ENCODE data around the gene SEC14L2. TPM values are rescaled to one million over a fixed set of nuclear protein-coding genes. Genes with fewer than 3 reads are reported as not detected.

Gene SEC14L2
- total and polyA plus RNA-seq, 2 experiments from 2014 or later = 2.5 to 4.2 TPM

DNA sequence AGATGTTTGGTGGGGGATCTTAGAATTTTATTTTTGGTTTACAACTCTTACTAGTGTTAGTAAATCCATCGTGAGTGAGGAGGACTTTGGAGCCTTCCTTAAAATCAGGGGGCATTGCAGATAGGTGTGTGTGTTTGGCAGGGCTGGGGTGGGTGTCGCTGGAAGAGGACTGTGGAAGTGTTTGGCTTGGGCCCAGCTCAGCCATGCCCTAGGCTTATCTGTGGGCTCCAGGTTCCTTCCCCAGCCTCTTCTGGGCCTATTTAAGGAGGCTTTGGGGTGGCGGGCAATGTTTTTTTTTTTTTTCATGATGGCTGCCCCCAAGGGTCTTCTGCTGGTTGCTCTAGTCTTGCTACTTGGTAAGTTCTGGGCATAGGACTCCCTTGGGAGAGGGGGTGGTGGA is 50.8 kb downstream of the SEC14L2 start:
- no peak overlapping the region for H3K4me2 ChIP-seq
- H3K27ac ChIP-seq (ENCODE audit: low read depth) = no peak overlapping the region
- ATAC-seq = no peak
- H3K9me2 ChIP-seq (ENCODE audit: insufficient read depth) = no peaks in the 10 kb centered on the region
- no peak for DNase-seq (ENCODE audit: low spot score)
- H3K27me3 ChIP-seq (ENCODE audit: insufficient read depth) = no peaks in the 10 kb centered on the region
- H3K4me3 Mint-ChIP-seq = no peak overlapping the region
- H2AFZ ChIP-seq = no peak overlapping the region
- no peaks in the 10 kb centered on the region for H4K20me1 ChIP-seq (replicated peaks; ENCODE audit: insufficient read depth)
- peaks cover 11% of the 10 kb centered on the region for H3K27me3 Mint-ChIP-seq (ENCODE audit: insufficient read depth, low read depth, poor library complexity)
- H3K36me3 Mint-ChIP-seq (ENCODE audit: low read depth) = no peaks in the 10 kb centered on the region
- H3K4me1 ChIP-seq (ENCODE audit: insufficient read depth) = no peaks in the 10 kb centered on the region; the same call in 1 of the 2 replicates
- H3K27ac Mint-ChIP-seq = no peak overlapping the region
- no peaks in the 10 kb centered on the region for H3F3A ChIP-seq (replicated peaks; ENCODE audit: low read depth)
- TF ChIP-seq ZNF331 (CRISPR knock-in tag; IDR thresholded peaks at IDR 0.05; ENCODE audit: low read depth) (no peak), EZH2 (IDR thresholded peaks at IDR 0.05; ENCODE audit: low read depth, unreplicated experiment) (no peak), POLR2AphosphoS5 (IDR thresholded peaks at IDR 0.05; ENCODE audit: low read depth) (no peak), NANOG (IDR thresholded peaks at IDR 0.05; ENCODE audit: borderline replicate concordance) (no peak), REST (IDR thresholded peaks at IDR 0.05; ENCODE audit: unreplicated experiment) (no peak), CREB1 (CRISPR knock-in tag; IDR thresholded peaks at IDR 0.05; ENCODE audit: low read depth) (no peak), ZNF114 (CRISPR knock-in tag; IDR thresholded peaks at IDR 0.05) (no peak), JUNB (IDR thresholded peaks at IDR 0.05; ENCODE audit: unreplicated experiment) (no peak), STAT1 (IDR thresholded peaks at IDR 0.05; ENCODE audit: unreplicated experiment) (no peak), EZH2phosphoT487 (IDR thresholded peaks at IDR 0.05; ENCODE audit: unreplicated experiment) (no peak)
- TF ChIP-seq, protein P1, sequence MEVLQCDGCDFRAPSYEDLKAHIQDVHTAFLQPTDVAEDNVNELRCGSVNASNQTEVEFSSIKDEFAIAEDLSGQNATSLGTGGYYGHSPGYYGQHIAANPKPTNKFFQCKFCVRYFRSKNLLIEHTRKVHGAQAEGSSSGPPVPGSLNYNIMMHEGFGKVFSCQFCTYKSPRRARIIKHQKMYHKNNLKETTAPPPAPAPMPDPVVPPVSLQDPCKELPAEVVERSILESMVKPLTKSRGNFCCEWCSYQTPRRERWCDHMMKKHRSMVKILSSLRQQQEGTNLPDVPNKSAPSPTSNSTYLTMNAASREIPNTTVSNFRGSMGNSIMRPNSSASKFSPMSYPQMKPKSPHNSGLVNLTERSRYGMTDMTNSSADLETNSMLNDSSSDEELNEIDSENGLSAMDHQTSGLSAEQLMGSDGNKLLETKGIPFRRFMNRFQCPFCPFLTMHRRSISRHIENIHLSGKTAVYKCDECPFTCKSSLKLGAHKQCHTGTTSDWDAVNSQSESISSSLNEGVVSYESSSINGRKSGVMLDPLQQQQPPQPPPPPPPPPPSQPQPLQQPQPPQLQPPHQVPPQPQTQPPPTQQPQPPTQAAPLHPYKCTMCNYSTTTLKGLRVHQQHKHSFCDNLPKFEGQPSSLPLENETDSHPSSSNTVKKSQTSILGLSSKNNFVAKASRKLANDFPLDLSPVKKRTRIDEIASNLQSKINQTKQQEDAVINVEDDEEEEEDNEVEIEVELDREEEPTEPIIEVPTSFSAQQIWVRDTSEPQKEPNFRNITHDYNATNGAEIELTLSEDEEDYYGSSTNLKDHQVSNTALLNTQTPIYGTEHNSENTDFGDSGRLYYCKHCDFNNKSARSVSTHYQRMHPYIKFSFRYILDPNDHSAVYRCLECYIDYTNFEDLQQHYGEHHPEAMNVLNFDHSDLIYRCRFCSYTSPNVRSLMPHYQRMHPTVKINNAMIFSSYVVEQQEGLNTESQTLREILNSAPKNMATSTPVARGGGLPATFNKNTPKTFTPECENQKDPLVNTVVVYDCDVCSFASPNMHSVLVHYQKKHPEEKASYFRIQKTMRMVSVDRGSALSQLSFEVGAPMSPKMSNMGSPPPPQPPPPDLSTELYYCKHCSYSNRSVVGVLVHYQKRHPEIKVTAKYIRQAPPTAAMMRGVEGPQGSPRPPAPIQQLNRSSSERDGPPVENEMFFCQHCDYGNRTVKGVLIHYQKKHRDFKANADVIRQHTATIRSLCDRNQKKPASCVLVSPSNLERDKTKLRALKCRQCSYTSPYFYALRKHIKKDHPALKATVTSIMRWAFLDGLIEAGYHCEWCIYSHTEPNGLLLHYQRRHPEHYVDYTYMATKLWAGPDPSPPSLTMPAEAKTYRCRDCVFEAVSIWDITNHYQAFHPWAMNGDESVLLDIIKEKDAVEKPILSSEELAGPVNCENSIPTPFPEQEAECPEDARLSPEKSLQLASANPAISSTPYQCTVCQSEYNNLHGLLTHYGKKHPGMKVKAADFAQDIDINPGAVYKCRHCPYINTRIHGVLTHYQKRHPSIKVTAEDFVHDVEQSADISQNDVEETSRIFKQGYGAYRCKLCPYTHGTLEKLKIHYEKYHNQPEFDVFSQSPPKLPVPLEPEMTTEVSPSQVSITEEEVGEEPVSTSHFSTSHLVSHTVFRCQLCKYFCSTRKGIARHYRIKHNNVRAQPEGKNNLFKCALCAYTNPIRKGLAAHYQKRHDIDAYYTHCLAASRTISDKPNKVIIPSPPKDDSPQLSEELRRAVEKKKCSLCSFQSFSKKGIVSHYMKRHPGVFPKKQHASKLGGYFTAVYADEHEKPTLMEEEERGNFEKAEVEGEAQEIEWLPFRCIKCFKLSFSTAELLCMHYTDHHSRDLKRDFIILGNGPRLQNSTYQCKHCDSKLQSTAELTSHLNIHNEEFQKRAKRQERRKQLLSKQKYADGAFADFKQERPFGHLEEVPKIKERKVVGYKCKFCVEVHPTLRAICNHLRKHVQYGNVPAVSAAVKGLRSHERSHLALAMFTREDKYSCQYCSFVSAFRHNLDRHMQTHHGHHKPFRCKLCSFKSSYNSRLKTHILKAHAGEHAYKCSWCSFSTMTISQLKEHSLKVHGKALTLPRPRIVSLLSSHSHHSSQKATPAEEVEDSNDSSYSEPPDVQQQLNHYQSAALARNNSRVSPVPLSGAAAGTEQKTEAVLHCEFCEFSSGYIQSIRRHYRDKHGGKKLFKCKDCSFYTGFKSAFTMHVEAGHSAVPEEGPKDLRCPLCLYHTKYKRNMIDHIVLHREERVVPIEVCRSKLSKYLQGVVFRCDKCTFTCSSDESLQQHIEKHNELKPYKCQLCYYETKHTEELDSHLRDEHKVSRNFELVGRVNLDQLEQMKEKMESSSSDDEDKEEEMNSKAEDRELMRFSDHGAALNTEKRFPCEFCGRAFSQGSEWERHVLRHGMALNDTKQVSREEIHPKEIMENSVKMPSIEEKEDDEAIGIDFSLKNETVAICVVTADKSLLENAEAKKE (CRISPR knock-in tag; IDR thresholded peaks at IDR 0.05) = no peak
- TF ChIP-seq, protein P2, sequence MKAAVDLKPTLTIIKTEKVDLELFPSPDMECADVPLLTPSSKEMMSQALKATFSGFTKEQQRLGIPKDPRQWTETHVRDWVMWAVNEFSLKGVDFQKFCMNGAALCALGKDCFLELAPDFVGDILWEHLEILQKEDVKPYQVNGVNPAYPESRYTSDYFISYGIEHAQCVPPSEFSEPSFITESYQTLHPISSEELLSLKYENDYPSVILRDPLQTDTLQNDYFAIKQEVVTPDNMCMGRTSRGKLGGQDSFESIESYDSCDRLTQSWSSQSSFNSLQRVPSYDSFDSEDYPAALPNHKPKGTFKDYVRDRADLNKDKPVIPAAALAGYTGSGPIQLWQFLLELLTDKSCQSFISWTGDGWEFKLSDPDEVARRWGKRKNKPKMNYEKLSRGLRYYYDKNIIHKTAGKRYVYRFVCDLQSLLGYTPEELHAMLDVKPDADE (IDR thresholded peaks at IDR 0.05) = no peak
- TF ChIP-seq, protein P3, sequence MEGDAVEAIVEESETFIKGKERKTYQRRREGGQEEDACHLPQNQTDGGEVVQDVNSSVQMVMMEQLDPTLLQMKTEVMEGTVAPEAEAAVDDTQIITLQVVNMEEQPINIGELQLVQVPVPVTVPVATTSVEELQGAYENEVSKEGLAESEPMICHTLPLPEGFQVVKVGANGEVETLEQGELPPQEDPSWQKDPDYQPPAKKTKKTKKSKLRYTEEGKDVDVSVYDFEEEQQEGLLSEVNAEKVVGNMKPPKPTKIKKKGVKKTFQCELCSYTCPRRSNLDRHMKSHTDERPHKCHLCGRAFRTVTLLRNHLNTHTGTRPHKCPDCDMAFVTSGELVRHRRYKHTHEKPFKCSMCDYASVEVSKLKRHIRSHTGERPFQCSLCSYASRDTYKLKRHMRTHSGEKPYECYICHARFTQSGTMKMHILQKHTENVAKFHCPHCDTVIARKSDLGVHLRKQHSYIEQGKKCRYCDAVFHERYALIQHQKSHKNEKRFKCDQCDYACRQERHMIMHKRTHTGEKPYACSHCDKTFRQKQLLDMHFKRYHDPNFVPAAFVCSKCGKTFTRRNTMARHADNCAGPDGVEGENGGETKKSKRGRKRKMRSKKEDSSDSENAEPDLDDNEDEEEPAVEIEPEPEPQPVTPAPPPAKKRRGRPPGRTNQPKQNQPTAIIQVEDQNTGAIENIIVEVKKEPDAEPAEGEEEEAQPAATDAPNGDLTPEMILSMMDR (conservative IDR thresholded peaks at IDR 0.05; ENCODE audit: low read depth in 2 of 2) = no peak
- no peaks in the 10 kb centered on the region for H3K79me2 ChIP-seq (replicated peaks; ENCODE audit: insufficient read depth)
- H3K4me1 Mint-ChIP-seq = peaks cover 14% of the 10 kb centered on the region; the same call in 2 of the 3 replicates
- no peak overlapping the region for H3K4me3 ChIP-seq
- no peaks in the 10 kb centered on the region for H3K36me3 ChIP-seq (ENCODE audit: insufficient read depth)
- H3K9me3 Mint-ChIP-seq = no peaks in the 10 kb centered on the region
